Astrocyte (in vitro differentiated cells and primary cell): ENCODE measurements around the gene LZTS2. TPM values are rescaled to one million over a fixed set of nuclear protein-coding genes. Genes with fewer than 3 reads are reported as not detected.
A peak's percentile ranks its signal among the peaks of the same experiment; 100 is the strongest.

ENCODE experiments used
- DNase-seq: peaks from one replicate; pipeline ENCODE4 v3.0.0-alpha.2; 2010; ENCODE audit warnings: low read depth
- FAIRE-seq: peaks from 2 replicates; lab custom pipeline; 2011; peaks lifted over from hg19 to GRCh38; lab: Jason Lieb, UNC
- H2AFZ ChIP-seq: 2 replicates; pipeline ENCODE4 v1.6.0; 2012; ENCODE audit warnings: low read depth, low read length, inconsistent platforms
- H3K27ac ChIP-seq: 2 replicates; pipeline ENCODE4 v1.5.1; 2011; ENCODE audit warnings: low read depth, low read length, inconsistent platforms
- H3K27me3 ChIP-seq: 2 replicates; pipeline ENCODE4 v1.6.0; 2011; ENCODE audit warnings: low read length, inconsistent platforms; ENCODE audit not compliant: insufficient read depth
- H3K36me3 ChIP-seq: 2 replicates; pipeline ENCODE4 v1.5.1; 2011; ENCODE audit warnings: low read length, inconsistent platforms; ENCODE audit not compliant: insufficient read depth
- H3K4me1 ChIP-seq: 2 replicates; pipeline ENCODE4 v1.5.1; 2011; ENCODE audit warnings: low read length, inconsistent platforms; ENCODE audit not compliant: insufficient read depth
- H3K4me2 ChIP-seq: 2 replicates; pipeline ENCODE4 v1.6.0; 2012; ENCODE audit warnings: low read length, inconsistent platforms
- H3K4me3 ChIP-seq: 2 replicates; pipeline ENCODE4 v1.5.1; 2011; ENCODE audit warnings: low read depth, mild to moderate bottlenecking, low read length, inconsistent platforms; ENCODE audit not compliant: insufficient read depth
- H3K79me2 ChIP-seq: 2 replicates; pipeline ENCODE4 v1.6.0; 2012; ENCODE audit warnings: mild to moderate bottlenecking, low read length, inconsistent platforms; ENCODE audit not compliant: insufficient read depth
- H3K9ac ChIP-seq: 2 replicates; pipeline ENCODE4 v1.6.0; 2012; ENCODE audit warnings: mild to moderate bottlenecking, low read length, inconsistent platforms
- H3K9me3 ChIP-seq: 2 replicates; pipeline ENCODE4 v1.5.1; 2012; ENCODE audit warnings: low read depth, mild to moderate bottlenecking, low read length, inconsistent platforms; ENCODE audit not compliant: insufficient read depth
- H4K20me1 ChIP-seq: 2 replicates; pipeline ENCODE4 v1.6.0; 2012; ENCODE audit warnings: low read length, inconsistent platforms; ENCODE audit not compliant: insufficient read depth
- H3K27ac Mint-ChIP-seq: one replicate; pipeline ENCODE4 v1.8.0; 2021; ENCODE audit warnings: mild to moderate bottlenecking, mixed read lengths; ENCODE audit not compliant: unreplicated experiment
- H3K27me3 Mint-ChIP-seq: one replicate; pipeline ENCODE4 v1.8.0; 2021; ENCODE audit warnings: low read depth, mixed read lengths; ENCODE audit not compliant: unreplicated experiment
- H3K36me3 Mint-ChIP-seq: one replicate; pipeline ENCODE4 v1.8.0; 2021; ENCODE audit warnings: low read depth, mixed read lengths; ENCODE audit not compliant: unreplicated experiment
- H3K4me1 Mint-ChIP-seq: one replicate; pipeline ENCODE4 v1.8.0; 2021; ENCODE audit warnings: low read depth, mixed read lengths; ENCODE audit not compliant: unreplicated experiment
- H3K4me3 Mint-ChIP-seq: one replicate; pipeline ENCODE4 v1.8.0; 2021; ENCODE audit warnings: mild to moderate bottlenecking, moderate library complexity, mixed read lengths; ENCODE audit not compliant: unreplicated experiment
- H3K9me3 Mint-ChIP-seq: one replicate; pipeline ENCODE4 v1.8.0; 2021; ENCODE audit warnings: mild to moderate bottlenecking, mixed read lengths; ENCODE audit not compliant: unreplicated experiment
- EZH2 ChIP-seq: IDR thresholded peaks from 2 replicates; pipeline ENCODE4 v1.6.1; 2012; ENCODE audit warnings: mild to moderate bottlenecking, low read length, inconsistent platforms; ENCODE audit not compliant: insufficient read depth
- total RNA-seq: library from RNA; stranded (reverse); gene quantifications from 2 replicates; pipeline ENCODE4 v1.2.1, GENCODE V29; 2021
- TF ChIP-seq, protein P1 (sequence below): IDR thresholded peaks from 2 replicates; pipeline ENCODE4 v1.5.1; 2011; ENCODE audit warnings: low read depth, mild to moderate bottlenecking, inconsistent platforms, low read length, moderate library complexity; ENCODE audit not compliant: insufficient read depth

The LZTS2 gene
- total RNA-seq, 1 donor from 2014 or later = 69.9 TPM

DNA sequence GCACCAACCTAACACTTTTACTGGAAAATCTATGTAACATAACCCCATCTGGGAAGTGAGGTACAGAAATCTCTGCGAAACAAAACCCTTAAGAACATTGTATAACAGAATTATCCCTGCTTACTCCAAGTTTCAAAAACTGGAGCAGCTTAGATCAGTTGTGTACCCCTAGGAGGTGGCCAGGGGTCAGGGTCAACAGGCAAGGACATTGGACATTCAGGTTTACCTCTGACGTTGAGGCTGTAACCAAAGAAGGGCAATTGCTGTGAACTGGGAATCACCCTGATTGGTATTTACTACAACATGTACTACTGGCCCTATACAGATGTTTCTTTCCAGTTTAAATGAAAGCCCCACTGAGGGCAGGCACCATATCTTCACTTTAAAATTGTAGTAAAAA is 44.5 kb downstream of the LZTS2 start:
- Histone ChIP-seq H3K9me3 (no peaks in the 10 kb centered on the region), H3K9ac (no peak overlapping the region), H3K4me2 (no peak overlapping the region), H3K27me3 (peaks cover 9% of the 10 kb centered on the region), H3K27ac (no peak overlapping the region), H3K36me3 (peaks cover 8% of the 10 kb centered on the region), H3K4me1 (peaks cover 36% of the 10 kb centered on the region), H3K4me3 (no peak overlapping the region), H4K20me1 (peaks cover 20% of the 10 kb centered on the region), H3K79me2 (no peaks in the 10 kb centered on the region), H2AFZ (no peak overlapping the region)
- TF ChIP-seq EZH2 = no peak
- TF ChIP-seq, protein P1, sequence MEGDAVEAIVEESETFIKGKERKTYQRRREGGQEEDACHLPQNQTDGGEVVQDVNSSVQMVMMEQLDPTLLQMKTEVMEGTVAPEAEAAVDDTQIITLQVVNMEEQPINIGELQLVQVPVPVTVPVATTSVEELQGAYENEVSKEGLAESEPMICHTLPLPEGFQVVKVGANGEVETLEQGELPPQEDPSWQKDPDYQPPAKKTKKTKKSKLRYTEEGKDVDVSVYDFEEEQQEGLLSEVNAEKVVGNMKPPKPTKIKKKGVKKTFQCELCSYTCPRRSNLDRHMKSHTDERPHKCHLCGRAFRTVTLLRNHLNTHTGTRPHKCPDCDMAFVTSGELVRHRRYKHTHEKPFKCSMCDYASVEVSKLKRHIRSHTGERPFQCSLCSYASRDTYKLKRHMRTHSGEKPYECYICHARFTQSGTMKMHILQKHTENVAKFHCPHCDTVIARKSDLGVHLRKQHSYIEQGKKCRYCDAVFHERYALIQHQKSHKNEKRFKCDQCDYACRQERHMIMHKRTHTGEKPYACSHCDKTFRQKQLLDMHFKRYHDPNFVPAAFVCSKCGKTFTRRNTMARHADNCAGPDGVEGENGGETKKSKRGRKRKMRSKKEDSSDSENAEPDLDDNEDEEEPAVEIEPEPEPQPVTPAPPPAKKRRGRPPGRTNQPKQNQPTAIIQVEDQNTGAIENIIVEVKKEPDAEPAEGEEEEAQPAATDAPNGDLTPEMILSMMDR = no peak
- H3K4me1 Mint-ChIP-seq = peaks cover 16% of the 10 kb centered on the region
- peaks cover 32% of the 10 kb centered on the region for H3K27me3 Mint-ChIP-seq
- peaks cover 5% of the 10 kb centered on the region for H3K36me3 Mint-ChIP-seq
- peaks cover 4% of the 10 kb centered on the region for H3K9me3 Mint-ChIP-seq
- H3K27ac Mint-ChIP-seq = no peak overlapping the region
- no peak for DNase-seq
- no peak overlapping the region for H3K4me3 Mint-ChIP-seq
- FAIRE-seq = no peak

DNA sequence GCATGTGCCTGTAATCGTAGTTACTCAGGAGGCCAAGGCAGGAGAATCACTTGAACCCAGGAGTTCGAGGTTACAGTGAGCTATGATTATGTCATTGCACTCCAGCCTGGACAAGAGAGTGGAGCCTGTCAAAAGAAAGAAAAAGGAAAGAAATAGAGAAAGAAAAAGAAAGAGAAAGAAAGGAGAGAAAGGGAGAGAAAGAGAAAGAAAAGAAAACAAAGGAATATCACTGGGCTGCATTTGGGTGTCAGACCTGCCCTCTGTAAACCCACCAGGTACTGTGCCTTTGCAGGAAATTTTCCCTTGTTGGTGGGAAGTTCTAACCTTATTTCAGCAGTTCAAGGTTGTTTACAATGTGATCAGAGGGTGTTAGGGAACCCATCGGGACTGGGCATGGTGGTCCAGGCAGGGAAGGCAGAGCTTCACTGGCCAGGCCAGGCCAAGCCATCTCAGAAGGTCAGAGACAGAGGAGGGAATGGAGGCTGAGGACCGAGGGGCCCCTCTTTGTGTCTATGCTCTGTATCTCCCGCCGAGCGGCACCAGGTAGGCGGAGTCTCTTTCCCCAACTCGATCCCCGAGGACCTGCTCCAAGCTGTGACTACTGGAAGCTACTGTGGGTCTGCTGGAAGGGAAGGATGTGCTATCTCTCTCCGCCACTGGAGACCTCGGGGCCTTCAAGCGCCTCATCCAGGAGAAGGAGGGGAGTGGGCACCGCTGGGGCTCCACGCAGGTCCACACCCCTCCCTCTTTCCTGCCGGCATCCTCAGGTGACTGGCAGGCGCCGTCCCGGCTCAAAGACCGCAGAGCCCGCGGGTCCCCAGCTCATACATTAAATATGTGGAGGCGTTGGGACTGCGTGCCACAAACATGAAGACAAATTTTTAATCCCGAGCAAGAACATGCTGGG is 47.0 kb downstream of the LZTS2 start:
- Mint-ChIP-seq H3K4me3 (no peak overlapping the region), H3K9me3 (peaks cover 4% of the 10 kb centered on the region), H3K36me3 (no peaks in the 10 kb centered on the region), H3K27ac (no peak overlapping the region), H3K27me3 (peaks cover 50% of the 10 kb centered on the region), H3K4me1 (peaks cover 15% of the 10 kb centered on the region)
- Histone ChIP-seq H3K27me3 (peaks cover 25% of the 10 kb centered on the region), H3K36me3 (no peaks in the 10 kb centered on the region), H3K4me3 (peak overlapping the region; percentile 6), H3K4me1 (peaks cover 43% of the 10 kb centered on the region), H3K9me3 (no peaks in the 10 kb centered on the region), H4K20me1 (peaks cover 5% of the 10 kb centered on the region), H3K27ac (no peak overlapping the region), H3K4me2 (peak overlapping the region; percentile 77), H3K79me2 (no peaks in the 10 kb centered on the region), H3K9ac (no peak overlapping the region), H2AFZ (peak overlapping the region; percentile 62)
- DNase-seq (no peak), FAIRE-seq (no peak)
- TF ChIP-seq, protein P1 = no peak
- TF ChIP-seq EZH2 = no peak

DNA sequence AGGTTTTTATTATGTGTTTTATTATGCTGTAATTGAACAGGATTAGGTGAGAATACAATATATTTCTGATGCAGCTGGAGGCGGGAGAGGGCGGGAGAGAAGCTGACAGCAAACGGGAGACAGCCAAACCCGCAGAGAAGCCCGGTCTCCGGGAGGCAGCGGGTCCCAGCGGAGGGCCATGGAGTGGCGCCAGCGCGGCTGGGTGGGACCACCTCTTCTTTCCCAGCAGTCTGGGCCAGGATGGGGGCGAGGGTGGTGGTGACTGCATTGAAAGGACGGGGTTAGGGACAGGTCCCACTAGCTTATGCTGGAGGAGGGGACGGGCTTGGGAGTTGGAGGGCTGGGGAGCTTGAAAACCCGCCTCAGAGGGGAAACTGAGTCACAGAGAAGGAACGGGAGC is 47.7 kb downstream of the LZTS2 start:
- H3K9me3 ChIP-seq = no peaks in the 10 kb centered on the region
- H3K36me3 ChIP-seq = no peaks in the 10 kb centered on the region
- peak overlapping the region; percentile 6 for H3K4me3 ChIP-seq
- H4K20me1 ChIP-seq = peaks cover 5% of the 10 kb centered on the region
- Mint-ChIP-seq H3K4me1 (peaks cover 11% of the 10 kb centered on the region), H3K27ac (no peak overlapping the region), H3K9me3 (peaks cover 4% of the 10 kb centered on the region), H3K27me3 (peaks cover 52% of the 10 kb centered on the region), H3K4me3 (no peak overlapping the region), H3K36me3 (no peaks in the 10 kb centered on the region)
- H3K27ac ChIP-seq = no peak overlapping the region
- DNase-seq (no peak), FAIRE-seq (no peak)
- H3K4me1 ChIP-seq = peaks cover 43% of the 10 kb centered on the region
- peak; percentile 61 for TF ChIP-seq EZH2
- TF ChIP-seq, protein P1 = no peak
- H3K4me2 ChIP-seq = peak overlapping the region; percentile 77
- H3K27me3 ChIP-seq = peaks cover 25% of the 10 kb centered on the region
- no peak overlapping the region for H3K9ac ChIP-seq
- H3K79me2 ChIP-seq = no peaks in the 10 kb centered on the region
- peak overlapping the region; percentile 62 for H2AFZ ChIP-seq
